HFF-Myc (cell line): ENCODE measurements around the gene CLRN2.

Source experiments
- DNase-seq: peaks from one replicate; pipeline ENCODE4 v3.0.0-alpha.2; 2011; ENCODE audit warnings: low read depth; ENCODE audit errors: extremely low read depth
- H3K4me3 ChIP-seq: replicated peaks from 2 replicates; pipeline ENCODE4 v1.5.1; 2011; ENCODE audit warnings: low read depth, mild to moderate bottlenecking, control low read depth, low read length
- TF ChIP-seq, protein P1 (sequence below): IDR thresholded peaks from 2 replicates; pipeline ENCODE4 v1.5.1; 2012; ENCODE audit warnings: mild to moderate bottlenecking, low read depth, low read length, control low read depth; ENCODE audit errors: missing control alignments

CLRN2 gene

DNA sequence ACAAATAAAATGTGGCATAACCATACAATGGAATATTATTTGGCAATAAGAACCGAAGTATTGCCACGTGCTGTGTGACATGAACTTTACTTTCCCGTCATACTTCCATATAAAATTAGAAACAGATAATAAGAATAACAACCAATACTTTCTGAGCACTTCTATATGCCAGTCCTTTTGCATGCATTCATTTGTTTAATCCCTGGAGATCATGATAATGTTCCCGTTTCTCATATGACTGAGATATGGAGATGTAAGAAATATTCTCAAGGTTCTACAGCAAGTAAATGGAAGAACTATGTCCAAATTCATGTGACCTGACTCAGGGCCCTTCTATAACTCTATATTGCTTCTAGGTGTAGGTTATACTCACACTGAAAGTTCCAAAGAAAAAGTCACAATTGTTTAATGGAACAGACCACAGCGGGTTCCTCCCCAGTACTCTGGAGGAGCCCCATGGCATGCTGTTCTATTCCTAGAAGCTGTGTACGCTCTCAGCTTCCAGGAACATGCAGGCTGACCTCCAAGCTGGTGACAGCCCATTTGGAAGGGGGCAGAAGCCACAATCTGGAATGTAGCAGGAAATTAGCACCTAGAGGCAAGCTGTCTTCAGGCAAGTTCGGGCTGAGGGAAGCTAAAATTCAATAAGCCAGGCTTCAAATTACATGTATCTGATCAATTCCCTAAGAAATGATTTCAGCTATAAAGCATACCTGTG is 34.6 kb upstream of the CLRN2 start:
- TF ChIP-seq, protein P1, sequence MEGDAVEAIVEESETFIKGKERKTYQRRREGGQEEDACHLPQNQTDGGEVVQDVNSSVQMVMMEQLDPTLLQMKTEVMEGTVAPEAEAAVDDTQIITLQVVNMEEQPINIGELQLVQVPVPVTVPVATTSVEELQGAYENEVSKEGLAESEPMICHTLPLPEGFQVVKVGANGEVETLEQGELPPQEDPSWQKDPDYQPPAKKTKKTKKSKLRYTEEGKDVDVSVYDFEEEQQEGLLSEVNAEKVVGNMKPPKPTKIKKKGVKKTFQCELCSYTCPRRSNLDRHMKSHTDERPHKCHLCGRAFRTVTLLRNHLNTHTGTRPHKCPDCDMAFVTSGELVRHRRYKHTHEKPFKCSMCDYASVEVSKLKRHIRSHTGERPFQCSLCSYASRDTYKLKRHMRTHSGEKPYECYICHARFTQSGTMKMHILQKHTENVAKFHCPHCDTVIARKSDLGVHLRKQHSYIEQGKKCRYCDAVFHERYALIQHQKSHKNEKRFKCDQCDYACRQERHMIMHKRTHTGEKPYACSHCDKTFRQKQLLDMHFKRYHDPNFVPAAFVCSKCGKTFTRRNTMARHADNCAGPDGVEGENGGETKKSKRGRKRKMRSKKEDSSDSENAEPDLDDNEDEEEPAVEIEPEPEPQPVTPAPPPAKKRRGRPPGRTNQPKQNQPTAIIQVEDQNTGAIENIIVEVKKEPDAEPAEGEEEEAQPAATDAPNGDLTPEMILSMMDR, result no peak
- no peak for DNase-seq
- H3K4me3 ChIP-seq, result no peak overlapping the region

DNA sequence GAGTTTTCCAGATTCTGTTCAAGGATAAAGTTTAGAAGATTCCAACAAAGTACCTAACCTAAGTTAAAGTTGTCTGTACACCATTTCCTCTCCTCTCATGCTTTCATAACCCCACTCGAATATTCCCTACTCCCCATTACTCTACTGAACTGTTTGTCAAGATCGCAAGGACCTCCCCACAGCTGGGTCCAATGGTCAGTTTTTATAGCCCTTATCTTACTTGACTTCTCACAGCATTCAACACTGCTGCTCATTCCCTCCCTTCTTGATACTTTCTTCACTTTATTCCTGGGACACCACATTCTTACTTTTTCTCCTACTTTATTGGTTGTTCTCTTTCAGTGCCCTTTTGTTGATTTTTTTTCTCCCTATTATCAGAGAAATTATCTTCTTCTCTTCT is 34.0 kb upstream of the CLRN2 start:
- TF ChIP-seq, protein P1, result no peak
- no peak for DNase-seq
- no peak overlapping the region for H3K4me3 ChIP-seq

DNA sequence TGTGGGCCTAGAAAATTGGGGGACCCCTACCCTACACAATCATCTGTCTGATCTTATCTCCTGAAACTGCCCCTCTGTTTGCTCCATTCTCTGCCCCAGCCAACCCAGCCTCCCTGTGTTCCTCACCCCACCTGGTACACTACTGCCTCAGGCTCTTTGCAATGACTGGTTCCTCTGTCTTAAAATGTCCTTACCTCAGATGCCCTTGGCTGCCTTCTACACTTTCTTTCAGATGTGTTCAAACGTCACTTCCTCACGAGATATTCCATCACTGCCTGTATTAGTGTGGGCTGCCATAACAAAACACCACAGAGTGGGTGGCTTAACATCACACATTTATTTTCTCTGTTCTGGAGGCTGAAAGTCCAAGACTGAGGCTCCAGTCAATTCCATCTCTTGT is 32.2 kb upstream of the CLRN2 start:
- TF ChIP-seq, protein P1, result no peak
- H3K4me3 ChIP-seq, result no peak overlapping the region
- DNase-seq, result no peak

DNA sequence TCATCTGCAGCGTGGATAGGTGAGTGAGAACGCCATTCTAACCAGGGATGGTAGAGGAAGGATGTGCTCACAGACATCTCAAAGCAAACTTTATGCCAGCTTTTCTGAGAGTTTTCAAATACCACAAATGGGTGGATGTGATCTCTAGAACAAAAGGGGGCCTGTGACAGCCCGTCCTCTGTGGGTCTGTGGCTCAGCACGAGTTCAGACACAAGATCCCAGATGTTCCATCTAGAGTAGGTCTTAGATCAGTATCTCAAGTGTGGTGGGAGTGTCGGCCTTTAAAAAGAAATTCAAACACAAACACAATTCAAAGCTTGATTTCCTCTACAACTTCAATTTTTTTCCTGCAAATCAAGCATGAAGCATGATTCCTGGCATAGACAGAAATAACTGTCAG is 25.8 kb upstream of the CLRN2 start:
- no peak for DNase-seq
- TF ChIP-seq, protein P1, result no peak
- no peak overlapping the region for H3K4me3 ChIP-seq

- TF ChIP-seq, protein P1, result no peak
- H3K4me3 ChIP-seq, result no peak overlapping the region
- DNase-seq, result no peak
These were observed 25.2 kb upstream of the CLRN2 start for GRCh38 chr4:17489721-17490120.

DNA sequence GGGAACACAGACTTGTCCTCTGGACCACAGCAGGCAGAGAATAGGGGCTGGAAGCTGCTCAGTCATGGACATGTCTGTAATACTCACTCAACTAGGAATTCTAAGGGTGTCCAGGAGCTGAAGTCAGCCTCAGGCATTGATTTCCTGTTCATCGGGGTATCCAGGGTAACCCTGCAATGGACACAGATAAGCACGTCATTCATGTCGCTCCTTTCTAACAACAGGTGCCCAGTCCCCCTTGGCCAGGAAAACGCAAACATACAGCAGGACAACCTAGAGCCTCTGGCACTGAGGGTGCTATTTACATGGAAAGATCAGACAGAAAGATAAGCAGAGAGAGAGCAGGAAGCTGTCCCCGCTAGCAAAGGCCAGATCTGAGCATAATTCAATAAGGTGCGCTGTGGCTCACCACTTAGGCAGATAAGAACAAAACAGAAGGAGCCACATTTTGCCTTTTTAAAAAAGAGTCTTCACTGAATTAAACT is 24.3 kb upstream of the CLRN2 start:
- TF ChIP-seq, protein P1, result no peak
- H3K4me3 ChIP-seq, result no peak overlapping the region
- no peak for DNase-seq

DNA sequence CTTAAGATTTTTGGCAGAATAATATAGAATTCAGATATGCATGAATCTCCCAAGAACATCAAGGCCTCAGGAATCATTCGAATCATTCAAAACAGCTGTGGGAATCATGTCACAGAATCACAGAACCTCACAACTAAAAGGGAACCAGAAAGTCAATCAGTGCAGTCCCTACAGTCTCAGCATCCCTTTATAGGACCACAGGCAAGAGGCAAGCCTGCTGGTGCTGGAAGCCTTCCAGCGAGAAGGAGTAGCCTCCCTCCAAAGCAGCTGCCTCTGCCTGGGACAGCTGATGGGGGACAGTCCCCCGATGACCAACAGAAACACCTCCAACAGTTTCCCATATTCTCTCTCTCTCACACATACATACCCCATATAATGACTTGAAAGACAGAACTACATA is 23.8 kb upstream of the CLRN2 start:
- H3K4me3 ChIP-seq, result no peak overlapping the region
- TF ChIP-seq, protein P1, result no peak
- DNase-seq, result no peak
